Activated gamma-delta T cell treated with Interleukin-2 at 50 U/mL for 16 hours (primary cell): Measurements from ENCODE around the gene HSPB3.
"Not testable (repeated sequence)": the region's sequence is repeated elsewhere in the genome, so short reads cannot be mapped to it uniquely, and the experiment has no call there.

Source experiments
- DNase-seq: peaks from one replicate; pipeline ENCODE4 v3.0.0-alpha.2; 2020

HSPB3 gene

GRCh38 chr5:54455413-54456157 is at the start of gene HSPB3:
Gene HSPB3, plus strand, starts transcription at chr5:54455699. Its CDS starts 91 bp downstream, at chr5:54455790.
- DNase-seq = no peak

GRCh38 chr5:54411176-54411575 is 44.3 kb upstream of the HSPB3 start:
- no peak for DNase-seq

- DNase-seq = no peak
Observed at GRCh38 chr5:54412913-54413312, 42.6 kb upstream of the HSPB3 start.

- DNase-seq = no peak
Observed at GRCh38 chr5:54415147-54415546, 40.4 kb upstream of the HSPB3 start.

GRCh38 chr5:54415896-54416601 is 39.5 kb upstream of the HSPB3 start:
- DNase-seq = no peak

GRCh38 chr5:54419573-54420423 is 35.7 kb upstream of the HSPB3 start:
- DNase-seq = peak; percentile 17

GRCh38 chr5:54420511-54420910 is 35.0 kb upstream of the HSPB3 start:
- DNase-seq = not testable (repeated sequence)

GRCh38 chr5:54421976-54422375 is 33.5 kb upstream of the HSPB3 start:
- no peak for DNase-seq

- no peak for DNase-seq
Observed at GRCh38 chr5:54425258-54425657, 30.2 kb upstream of the HSPB3 start.

GRCh38 chr5:54426209-54426608 is 29.3 kb upstream of the HSPB3 start:
- DNase-seq = no peak

- not testable (repeated sequence) for DNase-seq
Observed at GRCh38 chr5:54434650-54435049, 20.8 kb upstream of the HSPB3 start.

- DNase-seq = no peak
Observed at GRCh38 chr5:54438620-54439389, 16.7 kb upstream of the HSPB3 start.

GRCh38 chr5:54440456-54440893 is 15.0 kb upstream of the HSPB3 start:
- DNase-seq = no peak

- no peak for DNase-seq
Observed at GRCh38 chr5:54442271-54442670, 13.2 kb upstream of the HSPB3 start.

GRCh38 chr5:54443270-54443669 is 12.2 kb upstream of the HSPB3 start:
- no peak for DNase-seq

- DNase-seq = no peak
Observed at GRCh38 chr5:54445691-54446378, 9.7 kb upstream of the HSPB3 start.

- no peak for DNase-seq
Observed at GRCh38 chr5:54446379-54446732, 9.1 kb upstream of the HSPB3 start.

GRCh38 chr5:54449923-54450322 is 5.6 kb upstream of the HSPB3 start:
- no peak for DNase-seq

GRCh38 chr5:54450542-54450941 is 5.0 kb upstream of the HSPB3 start:
- no peak for DNase-seq

- DNase-seq = no peak
Observed at GRCh38 chr5:54453046-54453445, 2.5 kb upstream of the HSPB3 start.

GRCh38 chr5:54454602-54455001 is 897 bp upstream of the HSPB3 start:
- no peak for DNase-seq
